K562 (cell line): Measurements from ENCODE around the gene SLC7A5. TPM values are rescaled to one million over a fixed set of nuclear protein-coding genes. Genes with fewer than 3 reads are reported as not detected.

Source experiments
- ATAC-seq: fragments of 200-7000 bp; cut with Tn5 transposase; 3 replicates; pipeline ENCODE4 v1.9.1; 2020; ENCODE audit warnings: moderate library complexity
- BruUV-seq: library from RNA; stranded (reverse); fragments of 400-500 nt; replicated peaks from 2 replicates; lab custom pipeline; 2021; lab: Mats Ljungman, UMichigan
- CTCF ChIA-PET: fragments of 300-600 bp; formaldehyde crosslinking; extraction: SDS; loops from one replicate; lab custom pipeline; 2021; ENCODE audit warnings: low intra/inter-chr PET ratio; lab: Yijun Ruan, JAX
- POLR2A ChIA-PET: fragments of 300-600, 350-650 bp; sonication (Branson Sonifier 250); formaldehyde crosslinking; extraction: SDS; loops from one replicate; lab custom pipeline; 2021; ENCODE audit warnings: antibody characterized with exemption, inconsistent platforms; lab: Yijun Ruan, JAX
- DNase-seq, 4 experiments: peaks; one replicate each; pipeline versions ENCODE4 v3.0.0 to v3.0.0-alpha.2; 2011 to 2018; ENCODE audit warnings: low spot score in 3 of 4, mixed read lengths in 3 of 4; ENCODE audit errors: extremely low read depth in 1 of 4
- FAIRE-seq: peaks from 2 replicates; lab custom pipeline; 2011; peaks lifted over from hg19 to GRCh38; lab: Jason Lieb, UNC
- H2AFZ ChIP-seq: 2 replicates; pipeline ENCODE4 v1.6.0; 2011; ENCODE audit warnings: low read depth, low read length, control low read depth, inconsistent platforms
- H3K27ac ChIP-seq: fragments of 200-600 bp; 3 replicates; pipeline ENCODE4 v1.8.0; 2011; ENCODE audit warnings: low read depth, mild to moderate bottlenecking, control low read depth, inconsistent platforms, low read length, moderate library complexity, mixed read lengths; ENCODE audit errors: extremely low read depth
- H3K27me3 ChIP-seq, 2 experiments: fragments of 300-600 bp in 1 of 2; 2 replicates in 1 of 2; 3 replicates in 1 of 2; pipeline versions ENCODE4 v1.6.0 to v1.8.0; 2011; ENCODE audit warnings: inconsistent platforms in 2 of 2, low read length in 2 of 2, mild to moderate bottlenecking in 1 of 2, mixed read lengths in 1 of 2, moderate library complexity in 1 of 2; ENCODE audit not compliant: control insufficient read depth in 2 of 2, insufficient read depth in 2 of 2
- H3K36me3 ChIP-seq: fragments of 300-600 bp; 3 replicates; pipeline ENCODE4 v1.8.0; 2011; ENCODE audit warnings: mild to moderate bottlenecking, low read length, inconsistent platforms; ENCODE audit not compliant: control insufficient read depth, insufficient read depth
- H3K4me1 ChIP-seq, 2 experiments: fragments of 200-600 bp in 1 of 2; replicated peaks in 1 of 2; 2 replicates in 1 of 2; 3 replicates in 1 of 2; pipeline versions ENCODE4 v1.5.1 to v1.8.0; 2011; ENCODE audit warnings: inconsistent platforms in 2 of 2, low read length in 2 of 2, mild to moderate bottlenecking in 1 of 2, mixed read lengths in 1 of 2, moderate library complexity in 1 of 2; ENCODE audit not compliant: control insufficient read depth in 2 of 2, insufficient read depth in 2 of 2
- H3K4me2 ChIP-seq: 2 replicates; pipeline ENCODE4 v1.6.1; 2011; ENCODE audit warnings: low read length, control low read depth, inconsistent platforms, mixed read lengths; ENCODE audit not compliant: insufficient read depth
- H3K4me3 ChIP-seq: fragments of 200-600 bp; sonication (generic), shearing (Covaris generic); 2 replicates; pipeline ENCODE4 v1.5.1; 2016; ENCODE audit warnings: control low read depth, inconsistent platforms
- H3K79me2 ChIP-seq: fragments of 200-600 bp; 3 replicates; pipeline ENCODE4 v1.8.0; 2011; ENCODE audit warnings: low read length, inconsistent platforms; ENCODE audit not compliant: control insufficient read depth, insufficient read depth
- H3K9ac ChIP-seq, 2 experiments: 2 replicates each; pipeline versions ENCODE4 v1.6.0 to v1.6.1; 2011; ENCODE audit warnings: low read depth in 2 of 2, low read length in 2 of 2, control low read depth in 1 of 2, inconsistent platforms in 1 of 2, mild to moderate bottlenecking in 1 of 2, mixed read lengths in 1 of 2; ENCODE audit not compliant: insufficient read depth in 1 of 2
- H3K9me1 ChIP-seq: one replicate; pipeline ENCODE4 v1.6.0; 2011; ENCODE audit warnings: inconsistent platforms, mild to moderate bottlenecking, low read length, moderate library complexity; ENCODE audit not compliant: control insufficient read depth, insufficient read depth
- H3K9me3 ChIP-seq: replicated peaks from 2 replicates; pipeline ENCODE4 v1.5.1; 2011; ENCODE audit warnings: low read depth, low read length, inconsistent platforms; ENCODE audit not compliant: control insufficient read depth, insufficient read depth
- H4K20me1 ChIP-seq: replicated peaks from 2 replicates; pipeline ENCODE4 v1.6.1; 2011; ENCODE audit warnings: low read length, inconsistent platforms, mixed read lengths; ENCODE audit not compliant: control insufficient read depth, insufficient read depth
- BHLHE40 ChIP-seq: IDR thresholded peaks from 2 replicates; pipeline ENCODE4 v1.6.1; 2011; ENCODE audit warnings: low read length, improper control_type of control experiment
- CXXC5 ChIP-seq: fragments of 250-450 bp; sonication (Bioruptor Pico); IDR thresholded peaks from 2 replicates; pipeline ENCODE4 v1.8.0; 2022; ENCODE audit warnings: inconsistent platforms, mild to moderate bottlenecking, moderate library complexity
- E2F6 ChIP-seq, 2 experiments: IDR thresholded peaks; 2 replicates each; pipeline ENCODE4 v1.6.1; 2011; ENCODE audit warnings: borderline replicate concordance in 1 of 2, control low read depth in 1 of 2, low read depth in 1 of 2, low read length in 1 of 2, mild to moderate bottlenecking in 1 of 2, mixed read lengths in 1 of 2, moderate library complexity in 1 of 2; ENCODE audit not compliant: insufficient read depth in 1 of 2, insufficient read length in 1 of 2, poor library complexity in 1 of 2, severe bottlenecking in 1 of 2; ENCODE audit errors: extremely low read depth in 1 of 2
- HIVEP1 ChIP-seq: fragments of 250-450 bp; sonication (Bioruptor Pico); IDR thresholded peaks from 2 replicates; pipeline ENCODE4 v1.4.0; 2020; ENCODE audit warnings: mild to moderate bottlenecking
- IRF2 ChIP-seq: sonication (generic); formaldehyde crosslinking; IDR thresholded peaks from 2 replicates; pipeline ENCODE4 v1.8.1; 2022; ENCODE audit warnings: mild to moderate bottlenecking, missing genetic modification reagents
- JUN ChIP-seq, 2 experiments: sonication (generic) in 1 of 2; formaldehyde crosslinking in 1 of 2; IDR thresholded peaks; 2 replicates each; pipeline versions ENCODE4 v1.6.1 to v1.8.0; 2012 to 2022; ENCODE audit warnings: borderline replicate concordance in 2 of 2, mild to moderate bottlenecking in 2 of 2, improper control_type of control experiment in 1 of 2, low read depth in 1 of 2, low read length in 1 of 2, missing genetic modification reagents in 1 of 2
- L3MBTL2 ChIP-seq: fragments of 450-650 bp; IDR thresholded peaks from 2 replicates; pipeline ENCODE4 v1.6.1; 2016; ENCODE audit warnings: mild to moderate bottlenecking, moderate library complexity
- MAFK ChIP-seq: IDR thresholded peaks from 2 replicates; pipeline ENCODE4 v1.6.1; 2011; ENCODE audit warnings: low read length, improper control_type of control experiment
- MAX ChIP-seq: sonication (generic); formaldehyde crosslinking; IDR thresholded peaks from 2 replicates; pipeline ENCODE4 v1.9.0; 2022; ENCODE audit warnings: mild to moderate bottlenecking, missing genetic modification reagents
- NCOA4 ChIP-seq: fragments of 450-650 bp; IDR thresholded peaks from 2 replicates; pipeline ENCODE4 v1.6.1; 2018; ENCODE audit warnings: mild to moderate bottlenecking; ENCODE audit not compliant: partially characterized antibody
- SMAD4 ChIP-seq: fragments of 250-450 bp; sonication (Bioruptor Pico); conservative IDR thresholded peaks from 2 replicates; pipeline ENCODE4 v1.8.0; 2021; ENCODE audit warnings: inconsistent platforms, mild to moderate bottlenecking, moderate library complexity
- SMC3 ChIP-seq: conservative IDR thresholded peaks from 2 replicates; pipeline ENCODE4 v1.6.1; 2011; ENCODE audit warnings: low read depth, low read length, improper control_type of control experiment; ENCODE audit not compliant: insufficient read depth
- SREBF2 ChIP-seq: sonication (generic); formaldehyde crosslinking; IDR thresholded peaks from 2 replicates; pipeline ENCODE4 v1.4.0; 2020; ENCODE audit warnings: mild to moderate bottlenecking, missing genetic modification reagents
- USF1 ChIP-seq: sonication (generic); formaldehyde crosslinking; IDR thresholded peaks from 2 replicates; pipeline ENCODE4 v1.9.0; 2022; ENCODE audit warnings: mild to moderate bottlenecking, missing genetic modification reagents
- YY1 ChIP-seq, 3 experiments: IDR thresholded peaks; 2 replicates each; pipeline ENCODE4 v1.6.1; 2011; ENCODE audit warnings: low read length in 2 of 3, mild to moderate bottlenecking in 2 of 3, moderate library complexity in 2 of 3, borderline replicate concordance in 1 of 3, control low read depth in 1 of 3, low read depth in 1 of 3; ENCODE audit not compliant: insufficient read depth in 3 of 3, insufficient replicate concordance in 2 of 3, control insufficient read depth in 1 of 3, insufficient read length in 1 of 3; ENCODE audit errors: extremely low read depth in 1 of 3
- ZNF124 ChIP-seq: sonication (generic); formaldehyde crosslinking; IDR thresholded peaks from 2 replicates; pipeline ENCODE4 v1.8.1; 2022; ENCODE audit warnings: missing genetic modification reagents
- WGBS: fragments of 100-300 bp; shearing (Covaris generic); methylation state at CpG from one replicate; pipeline ENCODE4 v1.1.6; 2016; ENCODE audit warnings: low coverage, mixed read lengths; ENCODE audit not compliant: insufficient coverage; ENCODE audit errors: missing lambda C conversion rate; 5-methylcytosine and 5-hydroxymethylcytosine counted together
- in situ Hi-C: fragments of 300-500 bp; cut with MboI; formaldehyde crosslinking; loops from 4 replicates; pipeline ENCODE4 v1.15.0; 2018; ENCODE audit warnings: inconsistent platforms, mixed read lengths
- intact Hi-C: fragments of 100-400 bp; cut with micrococcal nuclease; formaldehyde crosslinking; loops from 2 replicates; pipeline ENCODE4 v1.14.2; 2022
- polyA plus RNA-seq, 8 experiments: library from polyadenylated mRNA; depleted of rRNA in 4 of 8; stranded (reverse) in 5 of 8; unstranded in 3 of 8; fragments of >200 nt; fragmentation: Nextera tagmentation in 2 of 8; fragmentation: Illumina TruSeq in 1 of 8; extraction: Ambion mirVana in 2 of 8; extraction: Trizol in 1 of 8; gene quantifications; 2 replicates each; pipeline versions ENCODE4 v1.2.1 to v1.2.3, GENCODE V29; 2011 to 2014; ENCODE audit warnings: inconsistent platforms in 1 of 8, missing spikeins in 1 of 8
- total RNA-seq, 7 experiments: library from RNA; depleted of rRNA in 6 of 7; stranded (reverse); fragments of >200 nt in 6 of 7; fragmentation: Illumina TruSeq in 2 of 7; extraction: Trizol in 2 of 7; gene quantifications; 2 replicates each; pipeline versions ENCODE4 v1.2.1 to v1.2.3, GENCODE V29; 2011 to 2021; ENCODE audit warnings: low replicate concordance in 1 of 7
- TF ChIP-seq, protein P1 (sequence below): sonication (generic); formaldehyde crosslinking; IDR thresholded peaks from 2 replicates; pipeline ENCODE4 v1.8.1; 2023; ENCODE audit warnings: mild to moderate bottlenecking, missing genetic modification reagents

SLC7A5 gene
- total and polyA plus RNA-seq, 9 of the 15 experiments (the other 6 are each of a cell fraction or from before 2014, with no cell fraction given) = 1.9 to 220 (median 18.6) TPM

DNA sequence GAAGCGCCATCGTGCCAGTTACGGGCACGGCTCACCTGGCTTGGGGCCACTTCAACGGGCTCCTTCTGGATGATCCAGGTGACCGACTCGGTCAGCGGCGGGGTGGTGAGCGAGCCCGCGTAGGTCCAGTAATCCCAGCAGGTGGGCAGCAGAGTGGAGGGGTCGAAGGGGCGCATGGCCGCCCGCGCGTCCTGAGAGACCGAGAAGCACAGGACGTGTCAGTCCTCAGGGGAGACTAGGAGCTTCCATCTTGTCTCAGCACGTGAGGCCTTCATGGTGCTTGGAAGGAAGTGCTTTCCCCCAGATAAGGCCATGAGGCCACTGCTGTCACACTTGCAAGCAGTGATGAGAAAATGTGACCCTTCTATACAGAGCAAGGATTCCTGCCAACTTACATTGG is 22.5 kb upstream of the SLC7A5 start:
- CTCF ChIA-PET = no interaction called here
- POLR2A ChIA-PET = interaction anchor here (0.6 kb wide), 1 partner anchor 49 kb away, joined by 3 read pairs; no protein-coding TSS in a partner anchor
- H3K4me3 ChIP-seq = no peak overlapping the region
- H3K4me1 ChIP-seq = peaks cover 5% of the 10 kb centered on the region in 2 experiments; a peak in 4 of 5 replicates
- ATAC-seq (peak; percentile 77), FAIRE-seq (no peak), DNase-seq (peak in 1 of 4 experiments; percentile 4)
- no peak overlapping the region for H3K27ac ChIP-seq
- H3K79me2 ChIP-seq = no peaks in the 10 kb centered on the region
- H2AFZ ChIP-seq = peak overlapping the region; percentile 56; the same call in 1 of the 2 replicates
- H3K9me3 ChIP-seq = no peaks in the 10 kb centered on the region
- no TSS peak for BruUV-seq
- H3K27me3 ChIP-seq = peaks cover 4 to 11% of the 10 kb centered on the region in 2 experiments; a peak in 3 of 5 replicates
- WGBS = 69% methylated on average over 21 of the region's 21 CpGs
- no peaks in the 10 kb centered on the region for H4K20me1 ChIP-seq
- no peak overlapping the region for H3K9ac ChIP-seq
- intact Hi-C loops (no loop called here), in situ Hi-C loops (no loop called here)
- H3K9me1 ChIP-seq = no peaks in the 10 kb centered on the region
- no peaks in the 10 kb centered on the region for H3K36me3 ChIP-seq
- no peak overlapping the region for H3K4me2 ChIP-seq
- TF ChIP-seq BHLHE40 = peak; percentile 85
- TF ChIP-seq NCOA4 = no peak
- TF ChIP-seq ZNF124 = 0 out of 2 replicates have a peak, but pooled peaks have one; percentile 54
- TF ChIP-seq IRF2 (CRISPR knock-in tag) = 0 out of 2 replicates have a peak, but pooled peaks have one; percentile 23
- TF ChIP-seq SMC3 = no peak
- TF ChIP-seq, protein P1, sequence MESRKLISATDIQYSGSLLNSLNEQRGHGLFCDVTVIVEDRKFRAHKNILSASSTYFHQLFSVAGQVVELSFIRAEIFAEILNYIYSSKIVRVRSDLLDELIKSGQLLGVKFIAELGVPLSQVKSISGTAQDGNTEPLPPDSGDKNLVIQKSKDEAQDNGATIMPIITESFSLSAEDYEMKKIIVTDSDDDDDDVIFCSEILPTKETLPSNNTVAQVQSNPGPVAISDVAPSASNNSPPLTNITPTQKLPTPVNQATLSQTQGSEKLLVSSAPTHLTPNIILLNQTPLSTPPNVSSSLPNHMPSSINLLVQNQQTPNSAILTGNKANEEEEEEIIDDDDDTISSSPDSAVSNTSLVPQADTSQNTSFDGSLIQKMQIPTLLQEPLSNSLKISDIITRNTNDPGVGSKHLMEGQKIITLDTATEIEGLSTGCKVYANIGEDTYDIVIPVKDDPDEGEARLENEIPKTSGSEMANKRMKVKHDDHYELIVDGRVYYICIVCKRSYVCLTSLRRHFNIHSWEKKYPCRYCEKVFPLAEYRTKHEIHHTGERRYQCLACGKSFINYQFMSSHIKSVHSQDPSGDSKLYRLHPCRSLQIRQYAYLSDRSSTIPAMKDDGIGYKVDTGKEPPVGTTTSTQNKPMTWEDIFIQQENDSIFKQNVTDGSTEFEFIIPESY = peak; percentile 62
- peak in 1 of 2 experiments; percentile 23 for TF ChIP-seq E2F6 (IDR thresholded peaks at IDR 0.05; ENCODE audit: borderline replicate concordance in 1 of 2, extremely low read depth in 1 of 2, insufficient read depth in 1 of 2, insufficient read length in 1 of 2, low read depth in 1 of 2, low read length in 1 of 2, poor library complexity in 1 of 2, severe bottlenecking in 1 of 2)
- 0 out of 2 replicates have a peak, but pooled peaks have one; percentile 17 for TF ChIP-seq CXXC5 (CRISPR knock-in tag)
- TF ChIP-seq SREBF2 (CRISPR knock-in tag) = no peak
- peak; percentile 28; the same call in 1 of the 2 replicates for TF ChIP-seq SMAD4
- peak; percentile 31 for TF ChIP-seq L3MBTL2
- TF ChIP-seq HIVEP1 (CRISPR knock-in tag) = no peak
- no peak for TF ChIP-seq MAFK
- TF ChIP-seq MAX (CRISPR knock-in tag) = peak; percentile 67
- no peak for TF ChIP-seq JUN (IDR thresholded peaks at IDR 0.05; ENCODE audit: borderline replicate concordance, low read depth, low read length)
- TF ChIP-seq JUN (CRISPR knock-in tag; IDR thresholded peaks at IDR 0.05; ENCODE audit: borderline replicate concordance) = no peak
- TF ChIP-seq USF1 = peak; percentile 64
- TF ChIP-seq YY1 (IDR thresholded peaks at IDR 0.05; ENCODE audit: borderline replicate concordance in 1 of 3, control insufficient read depth in 1 of 3, extremely low read depth in 1 of 3, insufficient read depth in 3 of 3, insufficient read length in 1 of 3, insufficient replicate concordance in 2 of 3, low read depth in 1 of 3, low read length in 2 of 3) = peak in 1 of 3 experiments; percentile 20
